GM21786 (cell line): ENCODE measurements around the gene NINJ2.

Experiments
- ATAC-seq: cut with Tn5 transposase; IDR thresholded peaks from one replicate; pipeline ENCODE4 v1.9.1; 2021; ENCODE audit not compliant: unreplicated experiment

The NINJ2 gene

GRCh38 chr12:674272-674781, 11.1 kb upstream of the NINJ2 start:
- peak; percentile 83 for ATAC-seq

DNA sequence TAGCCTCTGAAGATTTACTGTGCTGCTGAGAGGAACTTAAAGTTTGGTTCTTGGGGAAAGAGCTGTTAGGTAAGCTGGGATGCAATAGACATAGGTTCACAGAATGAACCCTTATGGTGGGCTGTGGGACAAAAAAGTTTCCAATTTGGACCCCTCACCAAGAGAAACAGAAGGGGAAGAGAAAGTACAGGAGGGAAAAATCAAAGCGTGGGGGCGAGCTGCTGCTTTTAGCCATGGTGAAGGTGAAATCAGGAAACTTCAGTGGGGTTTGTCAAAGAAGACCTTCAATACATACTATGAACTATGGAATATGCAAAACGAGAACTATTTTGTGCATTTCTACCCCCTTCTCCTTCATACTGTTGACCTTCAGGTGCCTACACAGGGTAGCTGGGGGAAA, 10.6 kb upstream of the NINJ2 start:
- ATAC-seq: no peak

DNA sequence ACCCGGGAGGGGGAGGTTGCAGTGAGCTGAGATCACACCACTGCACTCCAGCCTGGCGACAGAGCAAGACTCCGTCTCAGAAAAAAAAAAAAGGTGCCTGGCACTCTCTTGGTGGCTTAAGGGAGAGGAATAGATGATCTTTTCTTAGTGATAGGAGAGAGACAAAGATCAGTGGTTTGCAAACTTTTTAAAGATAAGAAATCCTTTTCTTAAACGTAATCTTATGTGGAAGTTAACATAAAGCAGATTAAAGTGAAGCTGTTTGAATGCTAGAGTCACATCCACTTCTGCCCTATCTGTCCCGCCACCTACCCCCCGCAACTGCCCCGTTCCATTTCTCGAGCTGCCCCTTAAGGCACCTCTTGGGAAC, 6.3 kb upstream of the NINJ2 start:
- no peak for ATAC-seq

DNA sequence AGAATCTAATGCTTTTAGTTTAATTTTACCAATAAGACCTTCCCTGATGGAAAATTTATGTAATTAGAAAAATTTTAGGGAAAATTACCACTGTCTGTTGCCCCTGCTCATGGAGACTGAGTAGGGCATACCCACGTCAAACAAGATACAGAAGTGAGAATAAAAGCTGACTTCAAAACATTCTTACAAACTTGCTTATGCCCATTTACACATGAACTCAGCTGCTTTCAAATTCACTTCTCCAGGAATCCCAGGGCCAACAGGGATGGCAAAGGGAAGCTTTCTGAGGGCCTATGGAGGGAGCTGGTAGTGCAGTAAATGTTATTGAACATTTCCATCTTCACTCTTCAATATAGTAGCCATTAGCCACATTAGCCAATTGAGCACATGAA, 4.8 kb upstream of the NINJ2 start:
- ATAC-seq: no peak

GRCh38 chr12:666766-667308, 3.6 kb upstream of the NINJ2 start:
- no peak for ATAC-seq

DNA sequence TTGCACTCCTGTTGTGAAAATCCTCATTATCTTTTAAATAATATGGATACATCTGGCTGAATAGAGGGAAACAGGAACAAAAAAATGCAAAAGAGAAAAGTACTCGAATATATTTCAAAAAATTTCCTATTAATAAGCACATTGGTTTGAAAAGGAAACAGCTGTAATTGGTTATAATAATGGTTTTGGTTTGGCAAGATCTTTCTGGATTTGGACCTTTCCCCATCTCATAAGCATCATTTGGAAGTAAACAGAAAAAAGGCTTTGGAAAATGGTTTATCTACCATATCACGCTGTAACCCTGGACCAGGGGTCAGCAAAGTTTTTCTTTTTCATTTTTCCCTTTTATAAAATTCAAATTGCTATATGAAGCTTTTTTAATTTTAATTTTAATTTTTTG, 2.8 kb upstream of the NINJ2 start:
- no peak for ATAC-seq

DNA sequence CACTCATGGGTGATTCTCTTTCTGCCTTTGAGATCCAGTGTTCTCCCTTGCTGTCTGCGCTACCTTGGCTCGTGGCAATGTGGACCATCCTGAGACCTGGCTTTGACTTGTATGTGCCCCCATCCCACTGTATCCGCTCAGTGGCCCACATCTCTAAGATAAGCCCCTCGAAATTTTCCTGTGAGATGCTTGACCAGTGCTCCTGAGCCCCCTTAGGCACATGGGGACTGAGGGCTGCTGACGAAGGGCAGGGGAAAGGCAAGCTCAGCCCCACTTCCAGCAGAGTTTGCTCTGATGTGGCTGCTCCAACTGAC, 1.5 kb upstream of the NINJ2 start:
- no peak for ATAC-seq

- ATAC-seq: no peak
Observed at GRCh38 chr12:664075-664778, 982 bp upstream of the NINJ2 start.

GRCh38 chr12:662566-663292, 516 bp downstream of the NINJ2 start:
- no peak for ATAC-seq

DNA sequence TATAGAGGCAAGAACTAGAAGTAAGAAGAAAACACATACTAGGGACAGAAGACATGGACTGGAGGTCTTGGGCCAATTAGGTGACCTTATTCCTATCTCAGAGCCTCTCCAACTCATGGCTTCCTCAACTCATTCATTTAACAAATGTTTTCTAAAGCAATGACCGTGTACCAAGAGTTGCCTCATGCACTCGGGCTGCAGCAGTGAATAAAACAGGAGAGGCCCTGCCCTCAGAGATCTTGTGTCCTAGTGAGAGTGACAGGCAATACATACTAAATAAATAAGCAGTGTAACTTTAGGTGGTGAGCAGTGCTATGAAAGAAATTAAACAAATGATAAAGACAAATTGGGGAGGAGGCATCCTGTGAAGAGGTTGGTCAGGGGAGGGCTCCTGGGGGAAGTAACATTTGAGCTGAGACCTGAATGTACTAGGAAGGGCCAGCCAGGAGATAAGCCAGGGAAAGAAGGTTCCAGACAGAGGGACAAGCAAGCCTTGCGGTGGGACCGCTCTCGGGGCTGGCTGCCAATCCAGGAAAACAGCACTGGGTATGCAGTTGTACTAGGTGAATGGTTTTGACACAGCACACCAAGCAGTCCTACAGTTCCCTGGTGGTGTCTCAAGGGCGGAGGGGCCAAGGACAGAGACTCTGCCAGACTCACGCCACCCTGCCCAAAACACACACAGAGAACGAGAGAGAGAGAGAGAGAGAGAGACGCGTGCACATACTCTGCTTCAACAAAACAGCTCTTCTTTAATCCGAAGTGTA, 1.3 kb downstream of the NINJ2 start:
- no peak for ATAC-seq

GRCh38 chr12:659090-659683, 4.1 kb downstream of the NINJ2 start:
- ATAC-seq: peak; percentile 65

GRCh38 chr12:650983-651382, 12.3 kb downstream of the NINJ2 start:
- no peak for ATAC-seq

- no peak for ATAC-seq
Observed at GRCh38 chr12:647385-648085, 15.7 kb downstream of the NINJ2 start.

GRCh38 chr12:646442-647384, 16.5 kb downstream of the NINJ2 start:
- no peak for ATAC-seq

GRCh38 chr12:645563-646071, 17.6 kb downstream of the NINJ2 start:
- no peak for ATAC-seq

- no peak for ATAC-seq
Observed at GRCh38 chr12:644818-645552, 18.3 kb downstream of the NINJ2 start.

DNA sequence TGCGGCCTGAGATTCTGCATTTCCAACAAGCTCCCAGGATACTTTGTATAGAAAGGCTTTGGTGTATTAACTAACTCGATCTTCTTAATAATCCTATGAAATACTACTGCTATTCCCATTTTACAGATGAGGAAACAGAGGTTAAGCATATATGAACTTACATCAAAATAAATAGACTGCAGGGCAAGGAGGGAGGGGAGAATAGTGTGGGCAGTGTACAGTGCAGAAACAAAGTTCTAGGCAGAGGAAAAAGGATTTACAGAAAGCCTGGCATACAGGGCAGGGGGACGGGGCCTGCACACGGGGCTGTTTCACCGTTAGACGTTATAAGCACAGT, 19.0 kb downstream of the NINJ2 start:
- no peak for ATAC-seq

DNA sequence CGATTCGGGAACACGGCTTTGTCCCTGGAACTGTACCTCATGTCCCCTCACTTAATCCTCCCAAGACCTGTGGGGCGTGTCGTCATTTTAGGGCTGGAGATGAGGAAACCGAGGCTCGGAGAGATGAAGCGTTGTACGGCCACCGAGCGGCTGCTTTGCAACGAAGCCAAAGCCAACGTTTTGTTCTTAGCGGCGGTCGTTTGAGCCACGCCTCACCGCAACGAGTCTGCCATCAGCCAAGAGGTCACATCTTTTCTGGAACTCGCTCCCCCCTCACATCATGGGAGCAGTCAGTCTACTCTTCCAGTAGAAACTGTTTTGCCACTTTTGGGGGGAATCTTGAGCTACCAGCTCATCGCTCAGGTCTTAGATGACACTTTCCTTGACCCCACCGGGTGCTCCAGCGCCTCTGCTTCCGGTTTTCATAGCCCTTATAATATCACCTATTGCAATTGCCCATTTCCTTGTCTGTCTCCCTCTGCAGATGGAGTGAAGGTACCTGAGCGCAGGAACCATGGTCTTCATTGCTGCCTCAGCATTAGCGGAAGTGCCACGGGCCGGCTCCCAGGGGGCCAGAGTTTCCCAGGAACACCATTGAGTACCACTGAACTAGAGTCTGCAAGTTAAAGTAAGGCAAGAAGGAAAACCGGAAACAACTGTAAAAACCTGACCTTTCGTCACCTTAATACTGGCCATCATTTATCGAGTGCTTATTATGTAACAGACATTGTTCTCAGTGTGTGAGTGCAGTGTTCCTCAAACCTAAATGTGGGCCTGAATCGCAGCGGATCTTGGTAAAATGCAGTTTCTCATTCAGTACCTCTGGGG, 19.6 kb downstream of the NINJ2 start:
- no peak for ATAC-seq
